ENCODE data around the gene NMNAT2. TPM values are rescaled to one million over a fixed set of nuclear protein-coding genes. Genes with fewer than 3 reads are reported as not detected.

Gene NMNAT2
- polyA plus RNA-seq, 3 donors: 0.22 to 0.43 TPM; not detected in 1

DNA sequence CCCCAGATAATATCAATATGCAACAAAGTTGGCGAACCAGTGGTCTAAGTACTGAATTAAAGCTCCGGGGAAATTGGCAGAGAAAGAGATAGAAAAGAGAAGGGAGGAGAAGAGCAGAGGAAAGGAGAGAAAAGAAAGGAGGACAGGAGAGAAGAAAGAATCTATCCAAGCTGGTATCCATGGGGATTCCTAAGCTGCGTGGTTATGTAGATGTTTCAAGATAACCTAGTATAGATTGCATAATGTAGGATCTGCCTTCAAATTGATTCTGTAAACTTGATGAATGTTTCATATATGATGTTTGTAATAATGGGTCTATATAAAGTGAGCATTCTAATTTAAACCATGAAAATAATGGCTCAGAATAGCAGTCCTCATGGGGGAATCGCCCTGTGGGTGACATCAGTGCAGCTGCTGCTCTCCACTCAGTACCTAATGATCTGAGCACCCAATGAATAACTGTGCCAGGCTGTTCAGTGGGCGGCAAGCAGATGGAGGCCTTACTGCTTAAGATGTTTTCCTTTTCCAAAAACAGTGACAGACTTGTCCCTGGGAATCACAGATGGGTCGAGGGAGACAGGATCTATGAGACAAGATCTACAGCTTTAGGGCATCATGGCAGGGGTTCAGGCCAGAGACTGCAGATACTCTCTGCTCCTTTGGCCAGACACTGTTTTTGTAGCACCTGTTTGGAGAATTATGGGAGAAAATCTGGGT lies 154.1 kb downstream of the NMNAT2 start:
- no peak overlapping the region for H2AFZ ChIP-seq (ENCODE audit: insufficient read depth, low read depth, low read length, poor library complexity, severe bottlenecking)
- H3K4me3 Mint-ChIP-seq: no peak overlapping the region
- peaks cover 3 to 18% (median 3%) of the 10 kb centered on the region in 3 donors for H3K27me3 Mint-ChIP-seq (ENCODE audit: low read depth in 3 of 3)

DNA sequence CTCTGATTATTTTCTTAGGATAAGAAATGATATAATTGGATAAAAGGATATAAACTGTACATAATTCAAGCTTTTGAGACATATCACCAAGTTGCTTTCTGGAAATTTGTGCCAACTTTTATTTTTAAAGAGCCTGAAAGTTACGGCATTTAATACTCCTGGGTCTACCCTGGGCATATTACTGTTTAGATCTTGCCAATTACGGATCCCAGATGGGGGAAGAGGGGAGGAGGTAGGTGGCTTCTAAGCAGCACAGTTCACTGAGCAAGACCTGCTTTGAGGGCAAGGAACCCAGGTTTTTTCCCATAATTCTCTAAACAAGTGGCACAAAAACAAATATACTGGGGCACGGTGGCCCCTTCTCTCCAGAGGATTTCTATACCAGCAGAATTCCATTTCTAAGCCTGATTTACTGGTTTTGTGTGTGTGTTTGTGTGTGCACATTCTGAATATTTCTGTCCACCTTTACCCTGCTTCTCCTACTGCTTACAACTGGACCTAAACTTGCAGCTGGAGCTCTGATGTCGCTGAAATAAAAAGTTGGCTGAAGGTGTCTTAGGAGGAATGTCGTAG lies 155.5 kb downstream of the NMNAT2 start:
- H3K27ac ChIP-seq (ENCODE audit: low read depth in 1 of 2, low read length in 2 of 2): no peak overlapping the region
- H3K27me3 Mint-ChIP-seq (ENCODE audit: low read depth in 3 of 3): peaks cover 4 to 17% (median 8%) of the 10 kb centered on the region in 3 donors
- WGBS (ENCODE audit: insufficient coverage): 100% methylated on average over 1 of the region's 5 CpGs
- H3K36me3 Mint-ChIP-seq: no peaks in the 10 kb centered on the region
- H3K36me3 ChIP-seq (replicated peaks in 1 of 2; ENCODE audit: control insufficient read depth in 1 of 2, insufficient read depth in 2 of 2, low read length in 2 of 2): no peaks in the 10 kb centered on the region
- intact Hi-C loops (cut with micrococcal nuclease): no loop called here
- H3K9me3 ChIP-seq (replicated peaks in 1 of 2; ENCODE audit: control insufficient read depth in 1 of 2, insufficient read depth in 1 of 2, low read length in 2 of 2): no peaks in the 10 kb centered on the region
- TF ChIP-seq, protein P1, sequence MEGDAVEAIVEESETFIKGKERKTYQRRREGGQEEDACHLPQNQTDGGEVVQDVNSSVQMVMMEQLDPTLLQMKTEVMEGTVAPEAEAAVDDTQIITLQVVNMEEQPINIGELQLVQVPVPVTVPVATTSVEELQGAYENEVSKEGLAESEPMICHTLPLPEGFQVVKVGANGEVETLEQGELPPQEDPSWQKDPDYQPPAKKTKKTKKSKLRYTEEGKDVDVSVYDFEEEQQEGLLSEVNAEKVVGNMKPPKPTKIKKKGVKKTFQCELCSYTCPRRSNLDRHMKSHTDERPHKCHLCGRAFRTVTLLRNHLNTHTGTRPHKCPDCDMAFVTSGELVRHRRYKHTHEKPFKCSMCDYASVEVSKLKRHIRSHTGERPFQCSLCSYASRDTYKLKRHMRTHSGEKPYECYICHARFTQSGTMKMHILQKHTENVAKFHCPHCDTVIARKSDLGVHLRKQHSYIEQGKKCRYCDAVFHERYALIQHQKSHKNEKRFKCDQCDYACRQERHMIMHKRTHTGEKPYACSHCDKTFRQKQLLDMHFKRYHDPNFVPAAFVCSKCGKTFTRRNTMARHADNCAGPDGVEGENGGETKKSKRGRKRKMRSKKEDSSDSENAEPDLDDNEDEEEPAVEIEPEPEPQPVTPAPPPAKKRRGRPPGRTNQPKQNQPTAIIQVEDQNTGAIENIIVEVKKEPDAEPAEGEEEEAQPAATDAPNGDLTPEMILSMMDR (IDR thresholded peaks at IDR 0.05): no peak
- H3K4me1 Mint-ChIP-seq: peaks cover 16% of the 10 kb centered on the region
- no peak overlapping the region for H3K9ac ChIP-seq (ENCODE audit: insufficient read depth, low read length, poor library complexity, severe bottlenecking)
- no peak overlapping the region for H3K27ac Mint-ChIP-seq
- H2AFZ ChIP-seq (ENCODE audit: insufficient read depth, low read depth, low read length, poor library complexity, severe bottlenecking): no peak overlapping the region
- no peak for DNase-seq
- no peak overlapping the region for H3K4me3 ChIP-seq (replicated peaks in 1 of 3; ENCODE audit: low read depth in 2 of 3, low read length in 3 of 3)
- H4K20me1 ChIP-seq (ENCODE audit: insufficient read depth, low read length): no peaks in the 10 kb centered on the region
- no peak overlapping the region for H3K4me2 ChIP-seq (replicated peaks; ENCODE audit: extremely low read depth, low read length, poor library complexity, severe bottlenecking)
- no peaks in the 10 kb centered on the region for H3K9me3 Mint-ChIP-seq
- H3K79me2 ChIP-seq (ENCODE audit: insufficient read depth, low read length): no peaks in the 10 kb centered on the region
- H3K4me3 Mint-ChIP-seq: no peak overlapping the region
- peaks cover 0 to 10% of the 10 kb centered on the region in 2 donors for H3K4me1 ChIP-seq (ENCODE audit: control insufficient read depth in 1 of 2, insufficient read depth in 2 of 2, low read length in 2 of 2)
- no peaks in the 10 kb centered on the region for H3K27me3 ChIP-seq (ENCODE audit: control insufficient read depth in 2 of 2, insufficient read depth in 2 of 2, low read length in 2 of 2)

More for the DNA sequence above, 154.1 kb downstream of the NMNAT2 start:
- no peaks in the 10 kb centered on the region for H3K79me2 ChIP-seq (ENCODE audit: insufficient read depth, low read length)
- no peak overlapping the region for H3K27ac ChIP-seq (ENCODE audit: low read depth in 1 of 2, low read length in 2 of 2)
- Mint-ChIP-seq H3K27ac (peak overlapping the region in 1 of 7 donors; percentile 15), H3K9me3 (no peaks in the 10 kb centered on the region), H3K36me3 (no peaks in the 10 kb centered on the region), H3K4me1 (peaks cover 13% of the 10 kb centered on the region)
- intact Hi-C loops (cut with micrococcal nuclease): no loop called here
- H3K9me3 ChIP-seq (replicated peaks in 1 of 2; ENCODE audit: control insufficient read depth in 1 of 2, insufficient read depth in 1 of 2, low read length in 2 of 2): no peaks in the 10 kb centered on the region
- no peak for DNase-seq
- H3K27me3 ChIP-seq (ENCODE audit: control insufficient read depth in 2 of 2, insufficient read depth in 2 of 2, low read length in 2 of 2): no peaks in the 10 kb centered on the region
- WGBS (ENCODE audit: insufficient coverage): 68% methylated on average over 4 of the region's 6 CpGs
- H3K4me2 ChIP-seq (replicated peaks; ENCODE audit: extremely low read depth, low read length, poor library complexity, severe bottlenecking): no peak overlapping the region
- TF ChIP-seq, protein P1 (IDR thresholded peaks at IDR 0.05): no peak
- peaks cover 0 to 10% of the 10 kb centered on the region in 2 donors for H3K4me1 ChIP-seq (ENCODE audit: control insufficient read depth in 1 of 2, insufficient read depth in 2 of 2, low read length in 2 of 2)
- no peak overlapping the region for H3K4me3 ChIP-seq (replicated peaks in 1 of 3; ENCODE audit: low read depth in 2 of 3, low read length in 3 of 3)
- H4K20me1 ChIP-seq (ENCODE audit: insufficient read depth, low read length): no peaks in the 10 kb centered on the region
- no peak overlapping the region for H3K9ac ChIP-seq (ENCODE audit: insufficient read depth, low read length, poor library complexity, severe bottlenecking)
- no peaks in the 10 kb centered on the region for H3K36me3 ChIP-seq (replicated peaks in 1 of 2; ENCODE audit: control insufficient read depth in 1 of 2, insufficient read depth in 2 of 2, low read length in 2 of 2)

All from CD14-positive monocyte (primary cell).